ENCODE measurements around the gene PRKN. TPM values are rescaled to one million over a fixed set of nuclear protein-coding genes. Genes with fewer than 3 reads are reported as not detected.

PRKN gene
- total RNA-seq, 1 donor from 2014 or later, result not detected

GRCh38 chr6:161400671-161401070 is 1326.9 kb downstream of the PRKN start:
- no peak overlapping the region for H3K4me3 Mint-ChIP-seq
- H3K36me3 Mint-ChIP-seq (ENCODE audit: low read depth), result no peaks in the 10 kb centered on the region
- no peak for DNase-seq (ENCODE audit: low spot score)
- intact Hi-C loops (cut with micrococcal nuclease), result no loop called here
- H3K27ac Mint-ChIP-seq, result no peak overlapping the region
- no peaks in the 10 kb centered on the region for H3K9me3 Mint-ChIP-seq
- no peaks in the 10 kb centered on the region for H3K4me1 Mint-ChIP-seq (ENCODE audit: low read depth)
- H3K27me3 Mint-ChIP-seq (ENCODE audit: insufficient read depth), result peaks cover 29% of the 10 kb centered on the region

GRCh38 chr6:161396539-161396938 is 1331.0 kb downstream of the PRKN start:
- DNase-seq (ENCODE audit: low spot score), result no peak
- Mint-ChIP-seq H3K36me3 (ENCODE audit: low read depth) (no peaks in the 10 kb centered on the region), H3K4me1 (ENCODE audit: low read depth) (no peaks in the 10 kb centered on the region), H3K4me3 (no peak overlapping the region), H3K9me3 (no peaks in the 10 kb centered on the region), H3K27ac (no peak overlapping the region), H3K27me3 (ENCODE audit: insufficient read depth) (peaks cover 33% of the 10 kb centered on the region)
- intact Hi-C loops (cut with micrococcal nuclease), result no loop called here

GRCh38 chr6:161395716-161396231 is 1331.8 kb downstream of the PRKN start:
- H3K36me3 Mint-ChIP-seq (ENCODE audit: low read depth), result no peaks in the 10 kb centered on the region
- no peak overlapping the region for H3K4me3 Mint-ChIP-seq
- no peak overlapping the region for H3K27ac Mint-ChIP-seq
- no peaks in the 10 kb centered on the region for H3K4me1 Mint-ChIP-seq (ENCODE audit: low read depth)
- H3K9me3 Mint-ChIP-seq, result no peaks in the 10 kb centered on the region
- intact Hi-C loops (cut with micrococcal nuclease), result loop anchor here (2.0 kb wide), 2 partner anchors 23 to 167 kb away; no protein-coding TSS in a partner anchor
- no peak for DNase-seq (ENCODE audit: low spot score)
- H3K27me3 Mint-ChIP-seq (ENCODE audit: insufficient read depth), result peaks cover 31% of the 10 kb centered on the region

- no peaks in the 10 kb centered on the region for H3K4me1 Mint-ChIP-seq (ENCODE audit: low read depth)
- H3K27ac Mint-ChIP-seq, result no peak overlapping the region
- no peak overlapping the region for H3K4me3 Mint-ChIP-seq
- no peaks in the 10 kb centered on the region for H3K36me3 Mint-ChIP-seq (ENCODE audit: low read depth)
- intact Hi-C loops (cut with micrococcal nuclease), result loop anchor here (1.0 to 5.0 kb wide), 6 partner anchors 24 to 1334 kb away; partner anchors contain the start of gene MAP3K4
- H3K9me3 Mint-ChIP-seq, result no peaks in the 10 kb centered on the region
- no peak for DNase-seq (ENCODE audit: low spot score)
- H3K27me3 Mint-ChIP-seq (ENCODE audit: insufficient read depth), result peaks cover 31% of the 10 kb centered on the region
Observed at GRCh38 chr6:161394437-161394836, 1333.1 kb downstream of the PRKN start.

- intact Hi-C loops (cut with micrococcal nuclease), result loop anchor here (1.0 to 5.0 kb wide), 6 partner anchors 25 to 1334 kb away; partner anchors contain the start of gene MAP3K4
- Mint-ChIP-seq H3K27ac (no peak overlapping the region), H3K27me3 (ENCODE audit: insufficient read depth) (peaks cover 29% of the 10 kb centered on the region), H3K9me3 (no peaks in the 10 kb centered on the region), H3K36me3 (ENCODE audit: low read depth) (no peaks in the 10 kb centered on the region), H3K4me3 (no peak overlapping the region), H3K4me1 (ENCODE audit: low read depth) (no peaks in the 10 kb centered on the region)
- peak; percentile 57 for DNase-seq (ENCODE audit: low spot score)
Observed at GRCh38 chr6:161393839-161394364, 1333.7 kb downstream of the PRKN start.

- no peak overlapping the region for H3K4me3 Mint-ChIP-seq
- DNase-seq (ENCODE audit: low spot score), result no peak
- no peaks in the 10 kb centered on the region for H3K9me3 Mint-ChIP-seq
- intact Hi-C loops (cut with micrococcal nuclease), result loop anchor here (5.0 kb wide), 2 partner anchors 401 to 614 kb away; partner anchors contain the start of gene MAP3K4
- no peak overlapping the region for H3K27ac Mint-ChIP-seq
- no peaks in the 10 kb centered on the region for H3K4me1 Mint-ChIP-seq (ENCODE audit: low read depth)
- H3K27me3 Mint-ChIP-seq (ENCODE audit: insufficient read depth), result peaks cover 25% of the 10 kb centered on the region
- no peaks in the 10 kb centered on the region for H3K36me3 Mint-ChIP-seq (ENCODE audit: low read depth)
Observed at GRCh38 chr6:161393292-161393691, 1334.3 kb downstream of the PRKN start.

- Mint-ChIP-seq H3K36me3 (ENCODE audit: low read depth) (no peaks in the 10 kb centered on the region), H3K4me3 (no peak overlapping the region), H3K27ac (no peak overlapping the region), H3K4me1 (ENCODE audit: low read depth) (no peaks in the 10 kb centered on the region), H3K27me3 (ENCODE audit: insufficient read depth) (no peaks in the 10 kb centered on the region), H3K9me3 (no peaks in the 10 kb centered on the region)
- no peak for DNase-seq (ENCODE audit: low spot score)
- intact Hi-C loops (cut with micrococcal nuclease), result loop anchor here (5.0 kb wide), 2 partner anchors 397 to 618 kb away; partner anchors contain the start of gene MAP3K4
Observed at GRCh38 chr6:161389756-161390155, 1337.8 kb downstream of the PRKN start.

- H3K4me1 Mint-ChIP-seq (ENCODE audit: low read depth), result no peaks in the 10 kb centered on the region
- H3K4me3 Mint-ChIP-seq, result no peak overlapping the region
- intact Hi-C loops (cut with micrococcal nuclease), result no loop called here
- DNase-seq (ENCODE audit: low spot score), result no peak
- H3K9me3 Mint-ChIP-seq, result no peaks in the 10 kb centered on the region
- H3K27ac Mint-ChIP-seq, result no peak overlapping the region
- no peaks in the 10 kb centered on the region for H3K36me3 Mint-ChIP-seq (ENCODE audit: low read depth)
- H3K27me3 Mint-ChIP-seq (ENCODE audit: insufficient read depth), result no peaks in the 10 kb centered on the region
Observed at GRCh38 chr6:161383951-161384350, 1343.6 kb downstream of the PRKN start.

GRCh38 chr6:161379834-161380582 is 1347.6 kb downstream of the PRKN start:
- intact Hi-C loops (cut with micrococcal nuclease), result no loop called here
- DNase-seq (ENCODE audit: low spot score), result no peak
- H3K27ac Mint-ChIP-seq, result no peak overlapping the region
- H3K4me1 Mint-ChIP-seq (ENCODE audit: low read depth), result no peaks in the 10 kb centered on the region
- H3K36me3 Mint-ChIP-seq (ENCODE audit: low read depth), result no peaks in the 10 kb centered on the region
- H3K4me3 Mint-ChIP-seq, result no peak overlapping the region
- no peaks in the 10 kb centered on the region for H3K27me3 Mint-ChIP-seq (ENCODE audit: insufficient read depth)
- H3K9me3 Mint-ChIP-seq, result no peaks in the 10 kb centered on the region

GRCh38 chr6:161378115-161378514 is 1349.5 kb downstream of the PRKN start:
- Mint-ChIP-seq H3K9me3 (no peaks in the 10 kb centered on the region), H3K27ac (no peak overlapping the region), H3K4me1 (ENCODE audit: low read depth) (no peaks in the 10 kb centered on the region), H3K27me3 (ENCODE audit: insufficient read depth) (no peaks in the 10 kb centered on the region), H3K36me3 (ENCODE audit: low read depth) (no peaks in the 10 kb centered on the region), H3K4me3 (no peak overlapping the region)
- intact Hi-C loops (cut with micrococcal nuclease), result no loop called here
- DNase-seq (ENCODE audit: low spot score), result no peak

GRCh38 chr6:161377116-161377515 is 1350.5 kb downstream of the PRKN start:
- H3K36me3 Mint-ChIP-seq (ENCODE audit: low read depth), result no peaks in the 10 kb centered on the region
- no peaks in the 10 kb centered on the region for H3K4me1 Mint-ChIP-seq (ENCODE audit: low read depth)

GRCh38 chr6:161376367-161376766 is 1351.2 kb downstream of the PRKN start:
- no peaks in the 10 kb centered on the region for H3K27me3 Mint-ChIP-seq (ENCODE audit: insufficient read depth)
- intact Hi-C loops (cut with micrococcal nuclease), result no loop called here
- no peak overlapping the region for H3K27ac Mint-ChIP-seq

More at GRCh38 chr6:161377116-161377515, 1350.5 kb downstream of the PRKN start:
- H3K27ac Mint-ChIP-seq, result no peak overlapping the region
- H3K4me3 Mint-ChIP-seq, result no peak overlapping the region
- no peak for DNase-seq (ENCODE audit: low spot score)
- H3K9me3 Mint-ChIP-seq, result no peaks in the 10 kb centered on the region
- H3K27me3 Mint-ChIP-seq (ENCODE audit: insufficient read depth), result no peaks in the 10 kb centered on the region
- intact Hi-C loops (cut with micrococcal nuclease), result no loop called here

More at GRCh38 chr6:161376367-161376766, 1351.2 kb downstream of the PRKN start:
- no peak overlapping the region for H3K4me3 Mint-ChIP-seq
- no peaks in the 10 kb centered on the region for H3K36me3 Mint-ChIP-seq (ENCODE audit: low read depth)
- no peaks in the 10 kb centered on the region for H3K4me1 Mint-ChIP-seq (ENCODE audit: low read depth)
- no peak for DNase-seq (ENCODE audit: low spot score)
- no peaks in the 10 kb centered on the region for H3K9me3 Mint-ChIP-seq
